Activated CD8-positive, alpha-beta T cell treated with anti-CD3 and anti-CD28 coated beads, Interleukin-2, amount 10 ng/mL, durations not matched to agents 7 days and 5 days (primary cell): ENCODE data around the gene GCNT4. TPM values are rescaled to one million over a fixed set of nuclear protein-coding genes. Genes with fewer than 3 reads are reported as not detected.
"Not testable (repeated sequence)": the region's sequence is repeated elsewhere in the genome, so short reads cannot be mapped to it uniquely, and the experiment has no call there.

ENCODE experiments used
- ATAC-seq: fragments of 150-1000 bp; cut with Tn5 transposase; one replicate; pipeline ENCODE4 v1.10.0; 2021; ENCODE audit warnings: moderate library complexity
- CTCF ChIA-PET: fragments of 350-600 bp; sonication (Branson Sonifier 250); formaldehyde crosslinking; loops from one replicate; lab custom pipeline; 2021; ENCODE audit warnings: antibody characterized with exemption; lab: Charles Lee
- POLR2A ChIA-PET: fragments of 350-600 bp; sonication (Branson Sonifier 250); formaldehyde crosslinking; loops from one replicate; lab custom pipeline; 2021; ENCODE audit warnings: antibody characterized with exemption; lab: Charles Lee
- DNase-seq: peaks from one replicate; pipeline ENCODE4 v3.0.0-alpha.2; 2020
- H3K27ac Mint-ChIP-seq: one replicate; pipeline ENCODE4 v1.8.0; 2021; ENCODE audit warnings: mild to moderate bottlenecking, mixed read lengths
- H3K27me3 Mint-ChIP-seq: one replicate; pipeline ENCODE4 v1.8.0; 2021; ENCODE audit warnings: low read depth, mixed read lengths
- H3K36me3 Mint-ChIP-seq: one replicate; pipeline ENCODE4 v1.8.0; 2021; ENCODE audit warnings: low read depth, mixed read lengths
- H3K4me1 Mint-ChIP-seq: one replicate; pipeline ENCODE4 v1.8.0; 2021; ENCODE audit warnings: low read depth, mixed read lengths
- H3K4me3 Mint-ChIP-seq: one replicate; pipeline ENCODE4 v1.8.0; 2021; ENCODE audit warnings: mild to moderate bottlenecking, mixed read lengths
- H3K9me3 Mint-ChIP-seq: one replicate; pipeline ENCODE4 v1.8.0; 2022; ENCODE audit warnings: mixed read lengths; ENCODE audit not compliant: insufficient read depth
- total RNA-seq, 2 experiments: library from RNA; stranded (reverse); gene quantifications; one replicate each; pipeline ENCODE4 v1.2.3, GENCODE V29; 2021

The GCNT4 gene
- 1 to 10 TPM; 1.9 to 2.1 TPM for total RNA-seq

GRCh38 chr5:75052192-75053053 lies at the start of gene GCNT4:
TSS of gene GCNT4 (minus strand) at chr5:75052558. CDS start at chr5:75030037, 22,521 bp downstream.
- DNase-seq (peak; percentile 58), ATAC-seq (peak; percentile 37)
- Mint-ChIP-seq H3K4me3 (peak within 1 kb of the TSS; percentile 89), H3K9me3 (no peaks in the 10 kb centered on the region), H3K4me1 (peaks cover 74% of the 10 kb centered on the region), H3K27me3 (no peaks in the 10 kb centered on the region), H3K36me3 (peaks cover 1% of the 10 kb centered on the region), H3K27ac (peak within 1 kb of the TSS; percentile 91)
- ChIA-PET CTCF (interaction anchor here (0.6 to 8.4 kb wide), 7 partner anchors 7 to 185 kb away, joined by 3 to 74 read pairs (median 14); partner anchors contain the start of gene ANKRD31), POLR2A (interaction anchor here (0.6 to 2.9 kb wide), 8 partner anchors 10 to 285 kb away, joined by 3 to 16 read pairs (median 5); partner anchors contain the start of genes ANKRD31 and HMGCR)

DNA sequence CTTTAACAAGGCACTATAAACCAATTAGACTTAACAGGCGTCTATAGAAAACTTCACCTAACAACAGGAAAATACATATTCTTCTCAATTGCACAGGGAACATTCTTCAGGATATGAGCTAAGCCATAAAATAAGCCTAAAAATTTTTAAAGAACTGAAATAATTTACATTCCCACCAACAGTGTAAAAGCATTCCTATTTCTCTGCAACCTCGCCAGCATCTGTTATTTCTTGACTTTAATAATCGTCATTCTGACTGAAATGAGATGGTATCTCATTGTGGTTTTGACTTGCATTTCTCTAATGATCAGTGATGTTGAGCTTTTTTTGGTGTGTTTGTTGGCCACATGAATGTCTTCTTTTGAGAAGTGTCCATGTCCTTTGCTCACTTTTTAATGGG lies 43.6 kb upstream of the GCNT4 start:
- ATAC-seq, H3K4me3 Mint-ChIP-seq, H3K9me3 Mint-ChIP-seq, H3K27me3 Mint-ChIP-seq, DNase-seq, POLR2A ChIA-PET, H3K27ac Mint-ChIP-seq, H3K36me3 Mint-ChIP-seq, H3K4me1 Mint-ChIP-seq: not testable (repeated sequence)
- CTCF ChIA-PET, result interaction anchor here (0.7 to 0.8 kb wide), 2 partner anchors 45 to 161 kb away, joined by 3 read pairs; no protein-coding TSS in a partner anchor

GRCh38 chr5:75091597-75091996 lies 39.2 kb upstream of the GCNT4 start:
- no peaks in the 10 kb centered on the region for H3K9me3 Mint-ChIP-seq
- ATAC-seq, result no peak
- DNase-seq, result no peak
- peaks cover 10% of the 10 kb centered on the region for H3K4me1 Mint-ChIP-seq
- CTCF ChIA-PET, result interaction anchor here (0.6 to 1.3 kb wide), 2 partner anchors 39 to 44 kb away, joined by 3 read pairs; partner anchors contain the start of gene GCNT4
- H3K27ac Mint-ChIP-seq, result no peak overlapping the region
- POLR2A ChIA-PET, result no interaction called here
- H3K4me3 Mint-ChIP-seq, result no peak overlapping the region
- H3K36me3 Mint-ChIP-seq, result no peaks in the 10 kb centered on the region
- no peaks in the 10 kb centered on the region for H3K27me3 Mint-ChIP-seq

GRCh38 chr5:75089662-75090061 lies 37.3 kb upstream of the GCNT4 start:
- Mint-ChIP-seq H3K36me3 (no peaks in the 10 kb centered on the region), H3K27me3 (no peaks in the 10 kb centered on the region), H3K4me1 (peaks cover 3% of the 10 kb centered on the region), H3K27ac (no peak overlapping the region), H3K9me3 (no peaks in the 10 kb centered on the region), H3K4me3 (no peak overlapping the region)
- ATAC-seq (no peak), DNase-seq (no peak)
- ChIA-PET CTCF (interaction anchor here (1.8 kb wide), 2 partner anchors 40 to 147 kb away, joined by 5 to 10 read pairs; partner anchors contain the start of gene ANKRD31), POLR2A (interaction anchor here (0.9 kb wide), 1 partner anchor 36 kb away, joined by 3 read pairs; no protein-coding TSS in a partner anchor)

- Mint-ChIP-seq H3K27ac (no peak overlapping the region), H3K9me3 (no peaks in the 10 kb centered on the region), H3K36me3 (no peaks in the 10 kb centered on the region), H3K4me1 (peaks cover 3% of the 10 kb centered on the region), H3K27me3 (no peaks in the 10 kb centered on the region), H3K4me3 (no peak overlapping the region)
- ATAC-seq (no peak), DNase-seq (no peak)
- CTCF ChIA-PET, result interaction anchor here (1.8 kb wide), 2 partner anchors 39 to 147 kb away, joined by 5 to 10 read pairs; partner anchors contain the start of gene ANKRD31
- POLR2A ChIA-PET, result interaction anchor here (0.9 kb wide), 1 partner anchor 36 kb away, joined by 3 read pairs; no protein-coding TSS in a partner anchor
Measured at GRCh38 chr5:75089137-75089536, 36.8 kb upstream of the GCNT4 start.

GRCh38 chr5:75088648-75089047 lies 36.3 kb upstream of the GCNT4 start:
- DNase-seq, result no peak
- Mint-ChIP-seq H3K36me3 (no peaks in the 10 kb centered on the region), H3K27me3 (no peaks in the 10 kb centered on the region), H3K4me1 (peaks cover 3% of the 10 kb centered on the region), H3K27ac (no peak overlapping the region), H3K4me3 (no peak overlapping the region), H3K9me3 (no peaks in the 10 kb centered on the region)
- CTCF ChIA-PET, result interaction anchor here (1.8 kb wide), 1 partner anchor 39 kb away, joined by 10 read pairs; no protein-coding TSS in a partner anchor
- ATAC-seq, result no peak
- POLR2A ChIA-PET, result no interaction called here

DNA sequence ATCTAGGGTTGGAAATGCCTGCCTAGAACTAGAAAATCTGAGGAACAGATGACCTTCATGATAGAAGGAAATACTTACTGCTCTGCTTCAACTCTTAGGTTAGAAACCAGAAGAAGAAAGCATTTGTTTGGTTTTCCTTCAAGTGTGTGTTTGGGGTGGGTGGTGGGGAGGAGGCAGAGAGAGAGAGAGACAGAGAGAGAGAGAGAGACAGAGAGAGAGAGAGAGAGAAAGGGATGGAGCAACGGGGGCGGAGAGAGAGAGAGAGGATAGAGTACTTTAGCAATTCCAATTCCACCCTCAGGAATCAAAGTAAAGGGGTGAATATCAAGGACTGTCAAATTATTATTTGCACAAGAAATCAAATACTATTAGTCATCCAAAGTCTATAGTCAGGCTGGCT lies 29.2 kb upstream of the GCNT4 start:
- ATAC-seq (no peak), DNase-seq (no peak)
- H3K27ac Mint-ChIP-seq, result no peak overlapping the region
- H3K4me1 Mint-ChIP-seq, result no peaks in the 10 kb centered on the region
- H3K9me3 Mint-ChIP-seq, result no peaks in the 10 kb centered on the region
- no peaks in the 10 kb centered on the region for H3K27me3 Mint-ChIP-seq
- no peak overlapping the region for H3K4me3 Mint-ChIP-seq
- POLR2A ChIA-PET, result no interaction called here
- CTCF ChIA-PET, result interaction anchor here (1.6 kb wide), 1 partner anchor 10 kb away, joined by 4 read pairs; no protein-coding TSS in a partner anchor
- no peaks in the 10 kb centered on the region for H3K36me3 Mint-ChIP-seq

GRCh38 chr5:75079346-75079745 lies 27.0 kb upstream of the GCNT4 start:
- H3K4me3 Mint-ChIP-seq, H3K9me3 Mint-ChIP-seq, CTCF ChIA-PET, ATAC-seq, H3K27ac Mint-ChIP-seq, H3K4me1 Mint-ChIP-seq, DNase-seq, H3K36me3 Mint-ChIP-seq, H3K27me3 Mint-ChIP-seq, POLR2A ChIA-PET: not testable (repeated sequence)

DNA sequence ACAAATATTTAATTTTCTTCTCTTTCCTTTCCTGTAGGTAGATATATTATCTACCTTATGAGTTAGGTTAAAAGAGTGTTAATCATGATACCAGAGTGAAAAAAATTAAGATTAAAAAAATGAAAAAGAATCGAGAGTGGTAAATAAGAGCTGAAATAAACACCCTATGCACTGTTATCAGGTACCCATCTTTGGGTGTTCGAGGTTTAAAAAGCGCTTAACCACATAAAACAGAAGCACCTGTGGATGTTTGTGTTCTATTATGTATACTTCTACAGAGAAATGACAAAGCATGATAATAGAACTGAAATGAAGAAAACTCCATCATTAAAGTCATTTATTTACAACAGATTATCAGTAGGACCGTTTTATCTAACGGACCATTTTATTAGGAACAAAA lies 25.7 kb upstream of the GCNT4 start:
- H3K27me3 Mint-ChIP-seq, result no peaks in the 10 kb centered on the region
- no peaks in the 10 kb centered on the region for H3K4me1 Mint-ChIP-seq
- no peak overlapping the region for H3K27ac Mint-ChIP-seq
- POLR2A ChIA-PET, result no interaction called here
- ATAC-seq, result no peak
- DNase-seq, result no peak
- CTCF ChIA-PET, result no interaction called here
- no peaks in the 10 kb centered on the region for H3K9me3 Mint-ChIP-seq
- H3K36me3 Mint-ChIP-seq, result no peaks in the 10 kb centered on the region
- no peak overlapping the region for H3K4me3 Mint-ChIP-seq

DNA sequence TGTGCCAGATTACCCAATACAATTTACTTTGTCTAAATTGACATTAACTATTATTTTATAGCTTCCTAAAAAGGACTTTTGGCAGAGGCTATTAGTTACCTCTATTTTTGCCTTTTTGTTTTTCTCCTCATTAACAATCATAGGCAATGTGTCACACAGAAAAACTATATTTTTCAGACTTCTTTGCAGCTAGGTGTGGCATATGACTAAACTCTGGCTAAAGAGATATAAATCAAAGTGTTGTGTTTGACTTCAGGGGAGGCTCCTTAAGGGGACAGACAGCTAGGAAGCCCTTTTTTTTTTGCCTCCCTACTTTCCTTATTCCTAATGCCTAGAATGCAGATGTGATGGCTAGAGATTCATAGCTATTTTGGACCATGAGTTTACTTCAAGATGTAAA lies 19.7 kb upstream of the GCNT4 start:
- Mint-ChIP-seq H3K27me3 (no peaks in the 10 kb centered on the region), H3K4me3 (no peak overlapping the region), H3K36me3 (no peaks in the 10 kb centered on the region), H3K9me3 (no peaks in the 10 kb centered on the region), H3K4me1 (no peaks in the 10 kb centered on the region), H3K27ac (no peak overlapping the region)
- no peak for DNase-seq
- ATAC-seq, result no peak
- ChIA-PET CTCF (interaction anchor here (1.0 to 1.2 kb wide), 2 partner anchors 9 to 162 kb away, joined by 3 to 4 read pairs; no protein-coding TSS in a partner anchor), POLR2A (no interaction called here)

GRCh38 chr5:75071100-75071499 lies 18.7 kb upstream of the GCNT4 start:
- Mint-ChIP-seq H3K27me3 (no peaks in the 10 kb centered on the region), H3K4me3 (no peak overlapping the region), H3K4me1 (no peaks in the 10 kb centered on the region), H3K9me3 (no peaks in the 10 kb centered on the region), H3K36me3 (no peaks in the 10 kb centered on the region), H3K27ac (no peak overlapping the region)
- ATAC-seq, result no peak
- ChIA-PET CTCF (interaction anchor here (0.9 to 1.2 kb wide), 2 partner anchors 10 to 11 kb away, joined by 4 to 5 read pairs; no protein-coding TSS in a partner anchor), POLR2A (no interaction called here)
- no peak for DNase-seq

DNA sequence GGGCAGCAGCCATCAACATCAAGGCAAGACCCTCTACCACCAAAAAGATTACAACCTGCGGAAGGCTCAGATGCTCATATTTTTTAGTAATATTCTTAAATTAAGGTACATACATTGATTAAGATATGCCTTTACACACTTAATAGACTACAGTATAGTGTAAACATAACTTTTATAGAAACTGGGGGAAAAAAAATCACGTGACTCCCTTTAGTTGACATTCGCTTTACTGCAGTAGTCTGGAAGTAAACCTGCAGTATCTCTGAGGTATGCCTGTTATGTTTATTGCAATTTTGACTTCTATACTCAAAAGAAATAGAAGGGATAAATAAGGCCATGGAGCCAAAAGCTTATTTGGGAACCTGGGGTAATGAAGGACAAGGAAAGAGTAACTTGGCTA lies 15.1 kb upstream of the GCNT4 start:
- Mint-ChIP-seq H3K27me3 (no peaks in the 10 kb centered on the region), H3K36me3 (no peaks in the 10 kb centered on the region), H3K27ac (no peak overlapping the region), H3K9me3 (no peaks in the 10 kb centered on the region), H3K4me3 (no peak overlapping the region), H3K4me1 (peaks cover 10% of the 10 kb centered on the region)
- ChIA-PET POLR2A (no interaction called here), CTCF (no interaction called here)
- ATAC-seq (no peak), DNase-seq (no peak)
